ENCODE data around the gene SFXN1. TPM values are rescaled to one million over a fixed set of nuclear protein-coding genes. Genes with fewer than 3 reads are reported as not detected.
"Not testable (repeated sequence)": the region's sequence is repeated elsewhere in the genome, so short reads cannot be mapped to it uniquely, and the experiment has no call there.

SFXN1 gene
- total RNA-seq, 1 experiment from 2014 or later = 61.4 TPM

DNA sequence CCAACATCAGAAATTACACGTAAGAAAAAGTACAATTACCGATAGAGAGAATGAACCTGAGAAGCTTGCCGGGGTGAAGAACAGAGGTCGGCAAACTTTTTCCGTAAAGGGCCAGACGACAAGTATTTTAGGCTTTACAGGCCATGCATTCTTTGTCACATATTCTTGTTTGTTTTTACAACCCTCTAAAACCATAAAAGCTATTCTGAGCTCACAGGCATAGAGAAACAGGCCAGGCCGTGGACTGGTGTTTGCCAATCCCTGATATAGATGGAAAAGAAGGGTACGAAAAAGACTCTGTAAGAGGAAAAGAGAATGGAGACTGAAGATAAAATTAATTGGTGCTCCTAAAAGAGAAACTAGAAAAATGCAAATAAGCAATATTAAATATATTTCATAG, 15.4 kb downstream of the SFXN1 start:
- Histone ChIP-seq H3K4me1 (replicated peaks; ENCODE audit: insufficient read depth) (no peaks in the 10 kb centered on the region), H3F3A (ENCODE audit: insufficient read depth, low read depth) (no peaks in the 10 kb centered on the region), H3K4me2 (no peak overlapping the region), H3K79me2 (ENCODE audit: low read depth) (peaks cover 6% of the 10 kb centered on the region; the same call in 1 of the 2 replicates), H3K9me3 (ENCODE audit: insufficient read depth, low read depth) (no peaks in the 10 kb centered on the region), H3K9me2 (ENCODE audit: insufficient read depth) (no peaks in the 10 kb centered on the region), H3K36me3 (ENCODE audit: low read depth) (peaks cover 25% of the 10 kb centered on the region; the same call in 1 of the 2 replicates), H3K4me3 (no peak overlapping the region), H2AFZ (no peak overlapping the region), H4K20me1 (ENCODE audit: insufficient read depth) (peaks cover 29% of the 10 kb centered on the region), H3K27me3 (ENCODE audit: insufficient read depth, low read depth) (no peaks in the 10 kb centered on the region), H3K27ac (no peak overlapping the region)
- intact Hi-C loops (cut with micrococcal nuclease; ENCODE audit: unreplicated experiment) = no loop called here
- CTCF ChIA-PET = no interaction called here
- DNase-seq = no peak
- POLR2A ChIA-PET (ENCODE audit: unreplicated experiment) = no interaction called here
- no peak for TF ChIP-seq CTCF (conservative IDR thresholded peaks at IDR 0.05)
- TF ChIP-seq EZH2 (IDR thresholded peaks at IDR 0.05; ENCODE audit: low read depth) = no peak
- no TSS peak for BruUV-seq (replicated peaks)

DNA sequence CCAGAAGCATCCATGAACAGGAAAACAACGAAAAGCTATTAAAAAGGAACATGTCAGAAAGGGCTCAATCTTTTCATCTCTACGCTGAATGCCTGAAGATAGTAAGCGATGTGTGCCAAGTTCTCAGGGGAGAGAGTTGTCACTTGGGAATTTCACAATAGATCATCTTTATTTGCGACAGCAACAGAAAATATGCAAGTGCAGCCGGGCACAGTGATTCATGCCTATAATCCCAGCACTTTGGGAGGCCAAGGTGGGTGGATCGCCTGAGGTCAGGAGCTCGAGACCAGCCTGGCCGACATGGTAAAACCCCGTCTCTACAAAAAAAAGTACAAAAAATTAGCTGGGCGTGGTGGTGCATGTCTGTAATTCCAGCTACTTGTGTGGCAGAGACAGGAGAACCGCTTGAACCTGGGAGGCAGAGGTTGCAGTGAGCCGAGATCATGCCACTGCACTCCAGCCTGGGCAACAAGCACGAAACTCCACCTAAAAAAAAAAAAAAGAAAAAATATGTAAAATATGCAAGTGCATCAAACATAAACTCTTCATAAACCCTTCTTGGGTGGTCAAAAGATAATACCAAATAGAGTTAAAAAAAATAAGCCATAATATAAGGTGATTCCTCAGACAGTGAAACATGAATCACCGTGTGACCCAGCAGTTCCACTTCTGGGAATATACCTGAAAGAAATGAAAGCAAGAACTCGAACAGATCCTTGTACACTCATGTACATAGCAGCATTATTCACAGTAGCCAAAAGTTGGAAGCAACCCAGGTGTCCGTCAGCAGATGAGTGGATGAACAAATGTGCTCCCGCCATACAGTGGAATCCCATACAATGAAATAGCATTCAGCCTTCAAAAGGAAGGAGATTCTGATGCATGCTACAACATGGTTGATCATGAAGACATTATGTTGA, 16.2 kb downstream of the SFXN1 start:
- Histone ChIP-seq H3K36me3 (ENCODE audit: low read depth) (peaks cover 25% of the 10 kb centered on the region; the same call in 1 of the 2 replicates), H3K4me2 (no peak overlapping the region), H3K4me3 (no peak overlapping the region), H3F3A (ENCODE audit: insufficient read depth, low read depth) (no peaks in the 10 kb centered on the region), H3K4me1 (replicated peaks; ENCODE audit: insufficient read depth) (no peaks in the 10 kb centered on the region), H3K27ac (no peak overlapping the region), H3K79me2 (ENCODE audit: low read depth) (peaks cover 2% of the 10 kb centered on the region; the same call in 1 of the 2 replicates), H3K9me3 (ENCODE audit: insufficient read depth, low read depth) (no peaks in the 10 kb centered on the region), H3K9me2 (ENCODE audit: insufficient read depth) (no peaks in the 10 kb centered on the region), H4K20me1 (ENCODE audit: insufficient read depth) (peaks cover 24% of the 10 kb centered on the region), H2AFZ (no peak overlapping the region), H3K27me3 (ENCODE audit: insufficient read depth, low read depth) (no peaks in the 10 kb centered on the region)
- no TSS peak for BruUV-seq (replicated peaks)
- TF ChIP-seq EZH2 (IDR thresholded peaks at IDR 0.05; ENCODE audit: low read depth) (no peak), CTCF (conservative IDR thresholded peaks at IDR 0.05) (no peak)
- no peak for DNase-seq
- POLR2A ChIA-PET (ENCODE audit: unreplicated experiment) = no interaction called here
- intact Hi-C loops (cut with micrococcal nuclease; ENCODE audit: unreplicated experiment) = no loop called here
- CTCF ChIA-PET = no interaction called here

DNA sequence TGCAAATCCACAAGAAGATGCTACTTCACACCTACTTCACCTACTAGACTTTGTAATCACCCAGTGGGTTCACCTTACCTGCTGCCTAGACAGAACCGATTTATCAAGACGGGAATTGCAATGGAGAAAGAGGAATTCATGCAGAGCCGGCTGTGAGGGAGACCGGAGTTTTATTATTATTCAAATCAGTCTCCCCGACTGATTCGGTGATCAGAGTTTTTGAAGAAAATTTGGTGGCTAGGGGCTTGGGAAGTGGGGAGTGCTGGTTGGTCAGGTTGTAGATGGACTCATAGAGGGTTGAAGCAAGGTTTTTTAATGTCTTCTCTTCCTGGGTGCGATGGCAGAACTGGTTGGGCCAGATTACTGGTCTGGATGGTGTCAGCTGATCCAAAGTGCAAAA, 23.4 kb downstream of the SFXN1 start:
- Histone ChIP-seq H3K36me3 (ENCODE audit: low read depth) (peaks cover 7% of the 10 kb centered on the region; the same call in 1 of the 2 replicates), H3K4me3 (no peak overlapping the region), H3K79me2 (ENCODE audit: low read depth) (no peaks in the 10 kb centered on the region), H3K27me3 (ENCODE audit: insufficient read depth, low read depth) (no peaks in the 10 kb centered on the region), H3K4me2 (no peak overlapping the region), H2AFZ (no peak overlapping the region), H3F3A (ENCODE audit: insufficient read depth, low read depth) (no peaks in the 10 kb centered on the region), H3K9me2 (ENCODE audit: insufficient read depth) (no peaks in the 10 kb centered on the region), H4K20me1 (ENCODE audit: insufficient read depth) (peaks cover 1% of the 10 kb centered on the region; the same call in 1 of the 2 replicates), H3K27ac (no peak overlapping the region), H3K9me3 (ENCODE audit: insufficient read depth, low read depth) (no peaks in the 10 kb centered on the region), H3K4me1 (replicated peaks; ENCODE audit: insufficient read depth) (no peaks in the 10 kb centered on the region)
- intact Hi-C loops (cut with micrococcal nuclease; ENCODE audit: unreplicated experiment) = no loop called here
- BruUV-seq (replicated peaks) = no TSS peak
- ChIA-PET POLR2A (ENCODE audit: unreplicated experiment) (interaction anchor here (0.6 kb wide), 1 partner anchor 1688 kb away, joined by 6 read pairs; no protein-coding TSS in a partner anchor), CTCF (no interaction called here)
- DNase-seq = no peak
- TF ChIP-seq EZH2 (IDR thresholded peaks at IDR 0.05; ENCODE audit: low read depth) (no peak), CTCF (conservative IDR thresholded peaks at IDR 0.05) (no peak)

DNA sequence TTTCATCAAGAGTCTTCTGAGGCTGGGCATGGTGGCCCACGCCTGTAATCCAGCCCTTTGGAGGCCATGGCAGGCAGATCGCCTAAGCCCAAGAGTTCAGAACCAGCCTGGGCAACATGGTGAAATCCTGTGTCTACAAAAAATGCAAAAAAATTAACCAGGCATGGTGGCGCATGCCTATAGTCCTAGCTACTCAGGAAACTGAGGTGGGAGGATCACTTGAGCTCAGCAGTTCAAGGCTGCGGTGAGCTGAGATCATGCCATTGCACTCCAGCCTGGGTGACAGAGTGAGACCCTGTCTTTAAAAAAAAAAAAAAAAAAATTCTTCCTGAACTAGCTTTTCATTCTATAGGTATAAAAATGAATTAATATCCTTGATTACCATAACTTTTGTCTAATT, 29.3 kb downstream of the SFXN1 start:
- H3K9me3 ChIP-seq (ENCODE audit: insufficient read depth, low read depth); CTCF ChIA-PET; H3K9me2 ChIP-seq (ENCODE audit: insufficient read depth); POLR2A ChIA-PET (ENCODE audit: unreplicated experiment); H3K4me1 ChIP-seq (replicated peaks; ENCODE audit: insufficient read depth); H3K4me2 ChIP-seq; H3K27ac ChIP-seq; H3F3A ChIP-seq (ENCODE audit: insufficient read depth, low read depth); H4K20me1 ChIP-seq (ENCODE audit: insufficient read depth); H3K36me3 ChIP-seq (ENCODE audit: low read depth); intact Hi-C loops (cut with micrococcal nuclease; ENCODE audit: unreplicated experiment); BruUV-seq (replicated peaks); H3K4me3 ChIP-seq; H3K79me2 ChIP-seq (ENCODE audit: low read depth); DNase-seq; H2AFZ ChIP-seq; H3K27me3 ChIP-seq (ENCODE audit: insufficient read depth, low read depth): not testable (repeated sequence)
